SJSA1 (cell line): ENCODE results near the gene BANK1. TPM values are rescaled to one million over a fixed set of nuclear protein-coding genes. Genes with fewer than 3 reads are reported as not detected.

Source experiments
- DNase-seq, 2 experiments: peaks; one replicate each; pipeline ENCODE4 v3.0.0-alpha.2; 2015 to 2020; ENCODE audit warnings: low spot score in 2 of 2, low read depth in 1 of 2
- H3K27ac ChIP-seq: fragments of 250-450 bp; sonication (Bioruptor Pico); 2 replicates; pipeline ENCODE4 v1.5.1; 2020; ENCODE audit warnings: mild to moderate bottlenecking, moderate library complexity
- H3K27me3 ChIP-seq: fragments of 250-450 bp; sonication (Bioruptor Pico); replicated peaks from 2 replicates; pipeline ENCODE4 v1.5.1; 2020; ENCODE audit warnings: mild to moderate bottlenecking, moderate library complexity
- H3K36me3 ChIP-seq: fragments of 250-450 bp; sonication (Bioruptor Pico); 2 replicates; pipeline ENCODE4 v1.5.1; 2020; ENCODE audit warnings: mild to moderate bottlenecking
- H3K4me1 ChIP-seq: fragments of 250-450 bp; sonication (Bioruptor Pico); replicated peaks from 2 replicates; pipeline ENCODE4 v1.6.1; 2021; ENCODE audit warnings: mild to moderate bottlenecking
- H3K4me3 ChIP-seq: fragments of 250-450 bp; sonication (Bioruptor Pico); 2 replicates; pipeline ENCODE4 v1.5.1; 2020; ENCODE audit warnings: mild to moderate bottlenecking
- H3K9me3 ChIP-seq: fragments of 250-450 bp; sonication (Bioruptor Pico); replicated peaks from 2 replicates; pipeline ENCODE4 v1.5.1; 2020; ENCODE audit warnings: mild to moderate bottlenecking
- total RNA-seq: library from RNA; depleted of rRNA; stranded (reverse); fragments of >200 nt; shearing (Covaris generic); gene quantifications from 2 replicates; pipeline ENCODE4 v1.2.3, GENCODE V29; 2014

The BANK1 gene
- total RNA-seq, 1 experiment from 2014 or later = not detected

DNA sequence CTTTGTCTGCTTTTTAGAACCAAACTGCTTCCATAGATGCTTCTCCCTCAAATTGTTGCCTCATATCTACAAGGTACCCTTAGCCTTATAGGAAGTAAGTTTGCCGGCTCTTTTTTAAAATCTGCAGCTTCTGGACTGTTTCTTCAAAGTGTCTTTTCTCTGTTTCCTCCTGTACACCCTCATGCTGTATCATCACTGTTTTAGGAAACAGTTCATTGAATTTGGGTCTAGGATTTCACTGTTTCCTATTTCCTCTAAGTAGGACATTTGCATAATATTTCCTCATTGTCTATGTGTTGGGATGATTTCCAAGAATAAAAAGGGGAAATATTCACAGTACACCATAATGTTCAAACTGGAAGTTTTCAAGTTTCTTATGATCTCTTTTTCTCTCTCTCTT, 43.0 kb downstream of the BANK1 start:
- no peak overlapping the region for H3K4me3 ChIP-seq
- no peak for DNase-seq
- no peaks in the 10 kb centered on the region for H3K9me3 ChIP-seq
- H3K36me3 ChIP-seq = no peaks in the 10 kb centered on the region
- H3K27ac ChIP-seq = no peak overlapping the region
- peaks cover 13% of the 10 kb centered on the region for H3K4me1 ChIP-seq
- H3K27me3 ChIP-seq = no peaks in the 10 kb centered on the region

GRCh38 chr4:101835121-101835904, 44.8 kb downstream of the BANK1 start:
- H3K4me1 ChIP-seq = peaks cover 13% of the 10 kb centered on the region
- peak; percentile 62 to 76 for DNase-seq
- H3K9me3 ChIP-seq = no peaks in the 10 kb centered on the region

GRCh38 chr4:101843054-101843453, 52.5 kb downstream of the BANK1 start:
- no peak overlapping the region for H3K27ac ChIP-seq
- no peaks in the 10 kb centered on the region for H3K36me3 ChIP-seq
- H3K4me1 ChIP-seq = no peaks in the 10 kb centered on the region
- no peak overlapping the region for H3K4me3 ChIP-seq
- H3K9me3 ChIP-seq = no peaks in the 10 kb centered on the region
- no peak for DNase-seq
- H3K27me3 ChIP-seq = no peaks in the 10 kb centered on the region

More at GRCh38 chr4:101835121-101835904, 44.8 kb downstream of the BANK1 start:
- H3K27me3 ChIP-seq = no peaks in the 10 kb centered on the region
- peak overlapping the region; percentile 67 for H3K27ac ChIP-seq
- H3K4me3 ChIP-seq = no peak overlapping the region
- no peaks in the 10 kb centered on the region for H3K36me3 ChIP-seq

- no peak overlapping the region for H3K27ac ChIP-seq
- no peaks in the 10 kb centered on the region for H3K4me1 ChIP-seq
- no peak for DNase-seq
- no peak overlapping the region for H3K4me3 ChIP-seq
- no peaks in the 10 kb centered on the region for H3K27me3 ChIP-seq
- no peaks in the 10 kb centered on the region for H3K9me3 ChIP-seq
- no peaks in the 10 kb centered on the region for H3K36me3 ChIP-seq
Observed at GRCh38 chr4:101846550-101846949, 56.0 kb downstream of the BANK1 start.

DNA sequence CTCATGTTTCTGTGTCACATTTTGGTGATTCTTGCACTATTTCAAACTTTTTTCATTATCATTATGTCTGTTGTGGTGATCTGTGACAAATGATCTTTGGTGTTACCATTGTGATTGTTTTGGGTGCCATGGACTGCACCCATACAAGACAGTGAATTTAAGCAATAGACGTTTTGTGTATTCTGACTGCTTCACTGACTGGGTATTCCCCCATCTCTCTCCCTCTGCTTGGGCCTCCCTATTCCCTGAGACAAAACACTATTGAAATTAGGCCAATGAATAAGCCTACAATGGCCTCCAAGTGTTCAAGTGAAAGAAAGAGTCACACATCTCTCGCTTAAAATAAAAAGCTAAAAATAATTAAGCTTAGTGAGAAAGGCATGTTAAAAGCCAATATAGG, 60.2 kb downstream of the BANK1 start:
- no peak overlapping the region for H3K4me3 ChIP-seq
- no peaks in the 10 kb centered on the region for H3K4me1 ChIP-seq
- no peaks in the 10 kb centered on the region for H3K9me3 ChIP-seq
- no peak overlapping the region for H3K27ac ChIP-seq
- H3K36me3 ChIP-seq = no peaks in the 10 kb centered on the region
- no peaks in the 10 kb centered on the region for H3K27me3 ChIP-seq
- DNase-seq = no peak

DNA sequence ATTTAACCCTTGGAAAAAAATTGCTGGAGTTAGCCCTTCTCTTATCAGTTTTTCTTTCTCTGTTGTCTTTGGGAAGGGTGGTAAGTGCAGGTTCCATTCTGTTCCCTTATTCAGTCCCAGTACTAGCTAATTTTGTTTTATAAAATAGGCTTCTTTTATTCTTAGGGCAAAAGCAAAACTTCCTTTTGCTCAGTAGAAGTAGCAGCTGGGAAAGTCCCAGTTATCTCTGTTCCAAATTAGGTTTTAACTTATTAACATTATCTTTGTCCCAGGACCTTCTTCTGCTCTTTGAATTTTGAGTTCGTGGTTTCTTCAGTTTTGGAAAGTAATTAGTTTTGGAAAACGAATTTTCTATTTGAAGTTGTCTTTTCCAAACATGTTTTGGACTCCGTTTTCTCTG, 61.1 kb downstream of the BANK1 start:
- no peaks in the 10 kb centered on the region for H3K36me3 ChIP-seq
- H3K9me3 ChIP-seq = no peaks in the 10 kb centered on the region
- H3K4me1 ChIP-seq = no peaks in the 10 kb centered on the region
- DNase-seq = no peak
- H3K4me3 ChIP-seq = no peak overlapping the region
- H3K27ac ChIP-seq = no peak overlapping the region
- no peaks in the 10 kb centered on the region for H3K27me3 ChIP-seq

DNA sequence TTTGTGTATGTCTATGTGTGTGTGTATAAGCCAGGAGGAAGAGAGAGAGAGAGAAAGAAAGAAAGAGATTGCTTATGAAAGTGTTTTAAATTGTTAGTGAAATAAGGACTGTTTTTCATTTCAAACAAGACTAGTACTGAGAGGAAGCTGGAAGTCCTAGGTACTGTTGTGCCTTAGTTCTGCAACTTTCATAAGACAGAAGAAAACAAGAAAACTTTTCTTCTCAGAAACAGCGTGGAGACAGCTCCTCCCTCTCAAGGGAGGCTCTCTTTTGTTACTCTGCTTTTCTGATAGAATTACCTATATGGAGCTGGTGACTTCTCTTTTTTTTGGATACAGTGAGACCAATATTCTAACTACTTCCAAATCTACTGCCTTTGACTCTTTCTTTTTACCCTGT, 62.5 kb downstream of the BANK1 start:
- no peaks in the 10 kb centered on the region for H3K36me3 ChIP-seq
- no peak overlapping the region for H3K4me3 ChIP-seq
- DNase-seq = no peak
- no peaks in the 10 kb centered on the region for H3K9me3 ChIP-seq
- no peaks in the 10 kb centered on the region for H3K27me3 ChIP-seq
- no peaks in the 10 kb centered on the region for H3K4me1 ChIP-seq
- no peak overlapping the region for H3K27ac ChIP-seq

DNA sequence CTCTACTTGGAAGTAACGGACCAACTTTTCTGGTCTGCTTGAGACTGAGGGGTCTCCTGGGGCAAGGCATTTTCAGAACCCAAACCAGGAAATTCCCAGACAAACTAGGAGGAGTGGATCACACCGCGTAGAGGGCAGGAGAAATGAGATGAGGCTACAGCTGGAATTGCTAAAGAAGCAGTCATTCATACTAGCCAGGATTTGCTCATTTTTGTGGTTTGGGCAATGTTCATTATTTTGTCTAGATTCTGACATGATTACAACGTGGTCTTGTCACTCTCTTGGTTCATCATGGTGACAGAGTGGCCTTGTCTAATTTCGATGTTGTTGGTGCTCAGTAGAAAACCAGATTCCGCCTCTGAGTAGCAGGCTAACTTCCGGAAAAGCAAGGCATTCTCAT, 63.2 kb downstream of the BANK1 start:
- Histone ChIP-seq H3K9me3 (no peaks in the 10 kb centered on the region), H3K27me3 (no peaks in the 10 kb centered on the region), H3K36me3 (no peaks in the 10 kb centered on the region), H3K4me1 (no peaks in the 10 kb centered on the region), H3K27ac (no peak overlapping the region), H3K4me3 (no peak overlapping the region)
- DNase-seq = no peak

GRCh38 chr4:101855239-101855638, 64.7 kb downstream of the BANK1 start:
- no peak overlapping the region for H3K4me3 ChIP-seq
- no peaks in the 10 kb centered on the region for H3K9me3 ChIP-seq
- H3K27me3 ChIP-seq = no peaks in the 10 kb centered on the region
- H3K36me3 ChIP-seq = no peaks in the 10 kb centered on the region
- DNase-seq = no peak
- no peaks in the 10 kb centered on the region for H3K4me1 ChIP-seq
- H3K27ac ChIP-seq = no peak overlapping the region

GRCh38 chr4:101856149-101856548, 65.6 kb downstream of the BANK1 start:
- H3K27me3 ChIP-seq = no peaks in the 10 kb centered on the region
- no peaks in the 10 kb centered on the region for H3K36me3 ChIP-seq
- no peak for DNase-seq

GRCh38 chr4:101857176-101857575, 66.6 kb downstream of the BANK1 start:
- Histone ChIP-seq H3K36me3 (no peaks in the 10 kb centered on the region), H3K4me3 (no peak overlapping the region), H3K27ac (no peak overlapping the region), H3K9me3 (no peaks in the 10 kb centered on the region), H3K27me3 (no peaks in the 10 kb centered on the region), H3K4me1 (no peaks in the 10 kb centered on the region)
- no peak for DNase-seq

More at GRCh38 chr4:101856149-101856548, 65.6 kb downstream of the BANK1 start:
- H3K4me3 ChIP-seq = no peak overlapping the region
- no peak overlapping the region for H3K27ac ChIP-seq
- no peaks in the 10 kb centered on the region for H3K4me1 ChIP-seq
- H3K9me3 ChIP-seq = no peaks in the 10 kb centered on the region

GRCh38 chr4:101858641-101859040, 68.1 kb downstream of the BANK1 start:
- DNase-seq = no peak
- no peaks in the 10 kb centered on the region for H3K9me3 ChIP-seq
- no peak overlapping the region for H3K27ac ChIP-seq
- H3K4me3 ChIP-seq = no peak overlapping the region
- no peaks in the 10 kb centered on the region for H3K4me1 ChIP-seq
- H3K36me3 ChIP-seq = no peaks in the 10 kb centered on the region
- H3K27me3 ChIP-seq = no peaks in the 10 kb centered on the region

DNA sequence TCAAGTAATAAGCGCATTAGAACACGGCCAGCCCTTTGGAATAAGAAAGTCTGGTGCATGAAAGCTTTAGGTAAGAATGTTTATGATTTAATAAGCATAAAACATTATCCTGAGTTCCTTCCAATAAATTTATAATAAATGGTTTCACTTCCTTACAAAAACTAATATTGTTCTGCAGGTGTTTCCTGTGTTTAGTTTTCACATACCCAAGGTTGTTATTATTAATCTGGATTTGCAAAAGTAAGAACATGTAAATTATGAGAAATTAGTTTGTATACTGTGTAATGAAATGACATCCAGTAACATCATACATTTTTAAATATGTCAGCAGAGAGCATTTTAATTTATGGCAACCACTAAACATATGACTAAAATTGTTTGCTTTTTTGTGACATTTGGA, 72.1 kb downstream of the BANK1 start:
- H3K27ac ChIP-seq = no peak overlapping the region
- H3K9me3 ChIP-seq = no peaks in the 10 kb centered on the region
- H3K36me3 ChIP-seq = no peaks in the 10 kb centered on the region

DNA sequence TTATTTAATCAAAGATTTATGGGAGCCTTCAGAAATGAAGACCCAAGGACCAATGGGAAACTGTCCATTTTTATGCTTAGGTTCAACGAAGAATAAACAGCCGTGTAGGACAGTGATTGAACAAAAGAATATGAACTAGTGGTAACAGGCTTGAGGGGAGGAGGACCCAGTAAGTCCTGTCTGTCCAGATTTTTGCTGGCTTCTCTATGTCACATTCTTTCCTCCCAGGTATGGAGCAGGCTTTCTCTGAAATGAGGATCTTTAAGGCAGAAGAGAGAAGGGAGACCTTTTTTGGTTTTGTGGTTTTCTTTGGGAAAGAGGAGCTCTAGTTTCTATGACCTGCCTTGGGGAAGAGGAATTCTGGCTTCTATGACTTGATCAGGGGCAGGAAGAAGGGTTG, 74.1 kb downstream of the BANK1 start:
- Histone ChIP-seq H3K27ac (peak overlapping the region; percentile 91), H3K9me3 (no peaks in the 10 kb centered on the region), H3K4me3 (no peak overlapping the region), H3K27me3 (no peaks in the 10 kb centered on the region), H3K4me1 (peaks cover 18% of the 10 kb centered on the region), H3K36me3 (no peaks in the 10 kb centered on the region)
- no peak for DNase-seq

More for the DNA sequence above, 72.1 kb downstream of the BANK1 start:
- no peak for DNase-seq
- no peak overlapping the region for H3K4me3 ChIP-seq
- H3K27me3 ChIP-seq = no peaks in the 10 kb centered on the region
- H3K4me1 ChIP-seq = peaks cover 18% of the 10 kb centered on the region
